SK-N-SH (cell line): ENCODE results near the gene EDARADD. TPM values are rescaled to one million over a fixed set of nuclear protein-coding genes. Genes with fewer than 3 reads are reported as not detected.

ENCODE experiments used
- CTCF ChIA-PET: fragments of 300-600, 350-600 bp; formaldehyde crosslinking; extraction: SDS; loops from one replicate; lab custom pipeline; 2021; lab: Yijun Ruan, JAX
- POLR2A ChIA-PET: fragments of 350-600 bp; sonication (Branson Sonifier 250); formaldehyde crosslinking; extraction: SDS; loops from one replicate; lab custom pipeline; 2020; ENCODE audit warnings: antibody characterized with exemption, inconsistent platforms; lab: Yijun Ruan, JAX
- DNase-seq: peaks from one replicate; pipeline ENCODE4 v3.0.0; 2012
- H2AFZ ChIP-seq: fragments of 200-600 bp; sonication (generic); 2 replicates; pipeline ENCODE4 v1.8.1; 2016; ENCODE audit warnings: antibody characterized with exemption, mild to moderate bottlenecking, low read depth
- H3F3A ChIP-seq: fragments of 200-600 bp; sonication (generic); replicated peaks from 2 replicates; pipeline ENCODE3; 2016; ENCODE audit warnings: antibody characterized with exemption, mild to moderate bottlenecking; ENCODE audit not compliant: insufficient read depth
- H3K27ac ChIP-seq, 2 experiments: fragments of 200-500 bp in 1 of 2; fragments of 200-600 bp in 1 of 2; sonication (Bioruptor generic) in 1 of 2; sonication (generic), shearing (Covaris generic) in 1 of 2; 2 replicates each; pipeline versions ENCODE4 v1.5.1 to v1.6.1; 2014 to 2016; ENCODE audit warnings: low read depth in 2 of 2, inconsistent platforms in 1 of 2, low read length in 1 of 2, mild to moderate bottlenecking in 1 of 2, mixed read lengths in 1 of 2
- H3K27me3 ChIP-seq: fragments of 200-600 bp; sonication (generic), shearing (Covaris generic); 2 replicates; pipeline ENCODE4 v1.6.1; 2016; ENCODE audit warnings: mixed run types; ENCODE audit not compliant: insufficient read depth
- H3K36me3 ChIP-seq, 2 experiments: fragments of 200-500 bp in 1 of 2; fragments of 200-600 bp in 1 of 2; sonication (Bioruptor generic) in 1 of 2; sonication (generic) in 1 of 2; replicated peaks in 1 of 2; 2 replicates each; pipeline versions ENCODE3 to v1.5.1; 2014 to 2016; ENCODE audit warnings: low read length in 1 of 2, mild to moderate bottlenecking in 1 of 2; ENCODE audit not compliant: insufficient read depth in 2 of 2, control insufficient read depth in 1 of 2
- H3K4me1 ChIP-seq, 2 experiments: fragments of 200-500 bp in 1 of 2; fragments of 200-600 bp in 1 of 2; sonication (Bioruptor generic) in 1 of 2; sonication (generic), shearing (Covaris generic) in 1 of 2; 2 replicates each; pipeline versions ENCODE4 v1.5.1 to v1.6.1; 2014 to 2016; ENCODE audit warnings: low read depth in 1 of 2, low read length in 1 of 2, mixed run types in 1 of 2; ENCODE audit not compliant: insufficient read depth in 2 of 2, control insufficient read depth in 1 of 2
- H3K4me2 ChIP-seq: fragments of 200-600 bp; sonication (generic), shearing (Covaris generic); 2 replicates; pipeline ENCODE4 v1.6.1; 2017; ENCODE audit warnings: mixed run types
- H3K4me3 ChIP-seq, 2 experiments: fragments of 200-500 bp in 1 of 2; fragments of 200-600 bp in 1 of 2; sonication (Bioruptor generic) in 1 of 2; sonication (generic), shearing (Covaris generic) in 1 of 2; 2 replicates each; pipeline versions ENCODE4 v1.5.1 to v1.8.1; 2014 to 2016; ENCODE audit warnings: low read depth in 2 of 2, inconsistent platforms in 1 of 2, low read length in 1 of 2, mild to moderate bottlenecking in 1 of 2, mixed read lengths in 1 of 2, moderate library complexity in 1 of 2
- H3K79me2 ChIP-seq: fragments of 200-600 bp; sonication (generic); 2 replicates; pipeline ENCODE4 v1.8.1; 2017; ENCODE audit warnings: mild to moderate bottlenecking; ENCODE audit not compliant: insufficient read depth
- H3K9ac ChIP-seq: fragments of 200-600 bp; sonication (generic); 2 replicates; pipeline ENCODE4 v1.6.1; 2017; ENCODE audit warnings: mixed run types
- H3K9me2 ChIP-seq: fragments of 200-600 bp; sonication (generic); 2 replicates; pipeline ENCODE4 v1.6.1; 2017; ENCODE audit warnings: mixed run types
- H3K9me3 ChIP-seq: fragments of 200-600 bp; sonication (generic); 2 replicates; pipeline ENCODE4 v1.6.1; 2017; ENCODE audit warnings: mixed run types, mild to moderate bottlenecking, moderate library complexity
- H4K20me1 ChIP-seq: fragments of 200-600 bp; sonication (generic); 2 replicates; pipeline ENCODE4 v1.6.1; 2017; ENCODE audit warnings: mild to moderate bottlenecking, mixed run types; ENCODE audit not compliant: insufficient read depth
- CHD2 ChIP-seq: fragments of 150-350 bp; IDR thresholded peaks from 2 replicates; pipeline ENCODE4 v1.6.1; 2018; ENCODE audit warnings: low read length; ENCODE audit not compliant: partially characterized antibody
- CTCF ChIP-seq: fragments of 200-600 bp; sonication (generic); IDR thresholded peaks from 2 replicates; pipeline ENCODE4 v1.6.1; 2017; ENCODE audit warnings: antibody characterized with exemption, mild to moderate bottlenecking, moderate library complexity
- ELF1 ChIP-seq: IDR thresholded peaks from 2 replicates; pipeline ENCODE4 v1.4.0; 2012
- EP300 ChIP-seq, 2 experiments: IDR thresholded peaks; 2 replicates each; pipeline versions ENCODE4 v1.4.0 to v1.6.1; 2012; ENCODE audit warnings: borderline replicate concordance in 1 of 2, low read depth in 1 of 2, low read length in 1 of 2
- FOSL2 ChIP-seq: IDR thresholded peaks from 2 replicates; pipeline ENCODE4 v1.4.0; 2012; ENCODE audit warnings: low read depth, mild to moderate bottlenecking, moderate library complexity, borderline replicate concordance
- FOXJ3 ChIP-seq: sonication (generic); formaldehyde crosslinking; IDR thresholded peaks from 2 replicates; pipeline ENCODE4 v1.5.1; 2020; ENCODE audit warnings: mild to moderate bottlenecking, missing genetic modification reagents
- FOXM1 ChIP-seq: IDR thresholded peaks from 2 replicates; pipeline ENCODE4 v1.4.0; 2012; ENCODE audit warnings: low read depth, mild to moderate bottlenecking
- GATA2 ChIP-seq: sonication (generic); formaldehyde crosslinking; IDR thresholded peaks from 2 replicates; pipeline ENCODE4 v1.5.0; 2020; ENCODE audit warnings: mild to moderate bottlenecking, missing genetic modification reagents
- NFIC ChIP-seq: IDR thresholded peaks from 2 replicates; pipeline ENCODE4 v1.4.0; 2012; ENCODE audit warnings: borderline replicate concordance
- NRF1 ChIP-seq: IDR thresholded peaks from 2 replicates; pipeline ENCODE4 v1.6.1; 2012; ENCODE audit warnings: low read depth, mild to moderate bottlenecking, low read length
- POLR2AphosphoS5 ChIP-seq: IDR thresholded peaks from 2 replicates; pipeline ENCODE4 v1.6.1; 2012; ENCODE audit warnings: low read depth, low read length
- RAD21 ChIP-seq: IDR thresholded peaks from 2 replicates; pipeline ENCODE4 v1.6.1; 2012; ENCODE audit warnings: mild to moderate bottlenecking, low read length
- RCOR1 ChIP-seq: fragments of 150-350 bp; IDR thresholded peaks from 2 replicates; pipeline ENCODE4 v1.6.1; 2017; ENCODE audit warnings: antibody characterized with exemption, low read length
- RFX5 ChIP-seq: IDR thresholded peaks from 2 replicates; pipeline ENCODE4 v1.6.1; 2012; ENCODE audit warnings: mild to moderate bottlenecking, improper control_type of control experiment, low read length
- SIN3A ChIP-seq: IDR thresholded peaks from 2 replicates; pipeline ENCODE4 v1.6.1; 2012; ENCODE audit warnings: low read depth, mild to moderate bottlenecking, low read length, moderate library complexity, borderline replicate concordance
- SMC3 ChIP-seq: IDR thresholded peaks from 2 replicates; pipeline ENCODE4 v1.6.1; 2012; ENCODE audit warnings: low read depth, low read length, improper control_type of control experiment
- TCF12 ChIP-seq: IDR thresholded peaks from 2 replicates; pipeline ENCODE4 v1.4.0; 2012
- TEAD4 ChIP-seq: IDR thresholded peaks from 2 replicates; pipeline ENCODE4 v1.4.0; 2012; ENCODE audit warnings: mild to moderate bottlenecking, borderline replicate concordance; ENCODE audit not compliant: insufficient read depth
- USF2 ChIP-seq: fragments of 150-350 bp; IDR thresholded peaks from 2 replicates; pipeline ENCODE4 v1.6.1; 2017; ENCODE audit warnings: antibody characterized with exemption, low read length, low read depth, borderline replicate concordance
- YY1 ChIP-seq: IDR thresholded peaks from 2 replicates; pipeline ENCODE4 v1.4.0; 2012; ENCODE audit warnings: low read depth, mild to moderate bottlenecking
- ZBTB33 ChIP-seq: IDR thresholded peaks from 2 replicates; pipeline ENCODE4 v1.4.0; 2012; ENCODE audit warnings: low read depth, borderline replicate concordance
- WGBS: methylation state at CpG from one replicate; pipeline ENCODE4 v1.1.6; 2017; ENCODE audit warnings: low lambda C conversion rate; 5-methylcytosine and 5-hydroxymethylcytosine counted together
- polyA plus RNA-seq, 3 experiments: library from polyadenylated mRNA; depleted of rRNA; stranded (reverse); fragments of >200 nt; gene quantifications; 2 replicates each; pipeline ENCODE4 v1.2.3, GENCODE V29; 2012

EDARADD gene
- polyA plus RNA-seq, 1 of the 3 experiments (the other 2 are of a cell fraction), result not detected

GRCh38 chr1:236457775-236458174 is 63.7 kb downstream of the EDARADD start:
- H3K27me3 ChIP-seq, result no peaks in the 10 kb centered on the region; the same call in 1 of the 2 replicates
- H4K20me1 ChIP-seq, result no peaks in the 10 kb centered on the region
- H3K36me3 ChIP-seq, result no peaks in the 10 kb centered on the region
- H3F3A ChIP-seq, result no peaks in the 10 kb centered on the region
- TF ChIP-seq NFIC (no peak), TEAD4 (no peak), ELF1 (no peak), YY1 (no peak), RAD21 (no peak), SMC3 (no peak), USF2 (no peak), GATA2 (CRISPR knock-in tag) (no peak), RCOR1 (no peak), CTCF (no peak), SIN3A (no peak), FOSL2 (no peak), TCF12 (no peak), EP300 (IDR thresholded peaks at IDR 0.05; ENCODE audit: borderline replicate concordance in 1 of 2, low read depth in 1 of 2, low read length in 1 of 2) (no peak), FOXM1 (no peak), POLR2AphosphoS5 (no peak)
- no peaks in the 10 kb centered on the region for H3K4me1 ChIP-seq
- no peak overlapping the region for H3K4me2 ChIP-seq
- H3K27ac ChIP-seq, result no peak overlapping the region
- H3K79me2 ChIP-seq, result no peaks in the 10 kb centered on the region
- no peak for DNase-seq
- WGBS, result 60% methylated on average over 2 of the region's 2 CpGs
- ChIA-PET POLR2A (no interaction called here), CTCF (no interaction called here)
- no peak overlapping the region for H2AFZ ChIP-seq
- no peak overlapping the region for H3K4me3 ChIP-seq
- H3K9me2 ChIP-seq, result no peaks in the 10 kb centered on the region
- no peak overlapping the region for H3K9ac ChIP-seq
- H3K9me3 ChIP-seq, result no peaks in the 10 kb centered on the region

- WGBS, result 51% methylated on average over 4 of the region's 4 CpGs
- Histone ChIP-seq H3K9me2 (no peaks in the 10 kb centered on the region), H4K20me1 (no peaks in the 10 kb centered on the region), H3K27ac (no peak overlapping the region), H3K9ac (no peak overlapping the region), H3K36me3 (no peaks in the 10 kb centered on the region), H3K4me2 (no peak overlapping the region), H3K9me3 (no peaks in the 10 kb centered on the region), H3K4me1 (no peaks in the 10 kb centered on the region), H2AFZ (no peak overlapping the region), H3K27me3 (no peaks in the 10 kb centered on the region; the same call in 1 of the 2 replicates), H3K79me2 (no peaks in the 10 kb centered on the region), H3F3A (no peaks in the 10 kb centered on the region), H3K4me3 (no peak overlapping the region)
- POLR2A ChIA-PET, result no interaction called here
- DNase-seq, result no peak
- CTCF ChIA-PET, result no interaction called here
- no peak for TF ChIP-seq ZBTB33
- no peak for TF ChIP-seq RFX5
- no peak for TF ChIP-seq GATA2 (CRISPR knock-in tag)
- TF ChIP-seq USF2, result no peak
- TF ChIP-seq FOSL2, result no peak
- no peak for TF ChIP-seq RAD21
- no peak for TF ChIP-seq NRF1
- TF ChIP-seq FOXJ3 (CRISPR knock-in tag), result no peak
- TF ChIP-seq CHD2, result no peak
Measured at GRCh38 chr1:236458996-236459395, 64.9 kb downstream of the EDARADD start.
